Measurements from ENCODE around the gene KIAA1217.

DNA sequence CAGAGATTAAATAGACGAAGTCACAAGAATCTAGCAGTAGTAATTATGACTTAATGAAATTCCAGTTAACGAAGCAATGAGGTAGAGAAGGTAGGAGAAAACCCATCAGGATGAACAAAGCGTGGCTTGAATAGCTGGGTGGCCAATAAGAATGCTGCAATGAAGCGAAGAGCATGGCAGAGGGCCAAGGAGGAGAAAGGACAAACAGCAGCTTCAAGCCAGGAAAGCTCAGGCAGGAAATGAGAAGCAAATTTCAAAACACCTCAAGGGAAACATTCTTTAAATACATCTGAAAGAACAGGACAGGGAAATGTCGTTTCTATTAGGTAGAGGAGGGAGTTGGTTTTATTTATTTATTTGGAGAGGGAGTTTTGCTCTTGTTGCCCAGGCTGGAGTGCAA, 122.5 kb downstream of the KIAA1217 start:
- no peak for TF ChIP-seq EZH2 (IDR thresholded peaks at IDR 0.05; ENCODE audit: insufficient read depth, poor library complexity, severe bottlenecking)
- TF ChIP-seq EZH2phosphoT487 (IDR thresholded peaks at IDR 0.05; ENCODE audit: insufficient read depth, low read depth) = no peak

Data from GM23248 (cell line).